ENCODE measurements around the gene CCRL2. TPM values are rescaled to one million over a fixed set of nuclear protein-coding genes. Genes with fewer than 3 reads are reported as not detected.
"Not testable (repeated sequence)": the region's sequence is repeated elsewhere in the genome, so short reads cannot be mapped to it uniquely, and the experiment has no call there.

Gene CCRL2
- total and polyA plus RNA-seq, 2 donors, result 10.1 to 19.1 TPM

DNA sequence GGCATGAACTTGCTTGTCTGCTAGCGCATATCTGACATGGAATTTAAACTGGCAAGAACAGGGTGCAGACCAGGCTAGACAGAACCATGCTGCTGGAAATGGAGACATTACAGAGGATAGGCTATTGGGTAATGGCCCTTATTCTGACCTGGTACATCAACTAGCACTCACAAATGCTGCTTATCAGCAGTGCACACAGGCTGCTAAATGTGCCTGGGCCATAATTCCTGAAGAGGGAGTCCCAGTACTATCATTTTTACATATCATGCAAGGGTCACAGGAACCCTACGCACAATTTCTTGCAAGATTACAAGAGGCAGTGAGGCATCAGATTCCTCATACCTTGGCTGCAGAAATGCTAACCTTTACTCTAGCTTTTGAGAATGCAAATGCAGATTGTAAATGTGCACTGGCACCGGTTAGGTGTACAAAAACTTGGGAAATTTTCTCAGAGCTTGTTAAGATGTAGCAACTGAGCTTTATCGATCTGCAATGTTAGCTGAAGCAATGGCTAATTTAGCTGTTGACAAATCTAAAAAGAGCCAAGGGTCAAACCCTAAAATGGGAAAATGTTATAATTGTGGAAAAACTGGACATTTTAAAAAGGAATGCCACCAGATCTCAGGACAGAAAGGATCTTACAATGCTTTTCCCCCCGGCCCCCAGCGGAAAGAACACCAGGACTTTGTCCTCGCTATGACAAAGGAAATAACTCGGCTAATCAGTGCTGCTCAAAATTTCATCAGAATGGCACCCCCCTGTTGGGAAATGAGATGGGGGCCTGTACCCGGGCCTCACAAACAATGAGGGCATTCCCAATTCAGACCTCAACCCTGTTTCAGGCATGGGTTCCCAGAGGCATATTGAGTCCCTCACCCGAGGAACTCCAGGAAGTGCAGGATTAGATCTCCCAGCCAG lies 21.1 kb downstream of the CCRL2 start:
- Histone ChIP-seq H3K27ac (ENCODE audit: low read depth in 1 of 2, low read length in 1 of 2) (no peak overlapping the region), H3K27me3 (ENCODE audit: control insufficient read depth in 2 of 2, insufficient read depth in 1 of 2, low read length in 1 of 2) (no peaks in the 10 kb centered on the region), H3K9me3 (ENCODE audit: control insufficient read depth in 2 of 2, insufficient read depth in 1 of 2, low read length in 1 of 2) (peaks cover 0 to 4% of the 10 kb centered on the region in 2 donors), H3K4me1 (ENCODE audit: control insufficient read depth in 2 of 2, insufficient read depth in 2 of 2, low read length in 2 of 2) (peaks cover 0 to 7% of the 10 kb centered on the region in 2 donors), H3K36me3 (ENCODE audit: control insufficient read depth in 2 of 2, insufficient read depth in 2 of 2, low read length in 1 of 2) (no peaks in the 10 kb centered on the region), H3K4me3 (ENCODE audit: low read length in 2 of 2) (no peak overlapping the region)
- WGBS, result 96% methylated on average over 10 of the region's 10 CpGs
- no peak for DNase-seq (ENCODE audit: low read depth in 6 of 9, low spot score in 9 of 9)

DNA sequence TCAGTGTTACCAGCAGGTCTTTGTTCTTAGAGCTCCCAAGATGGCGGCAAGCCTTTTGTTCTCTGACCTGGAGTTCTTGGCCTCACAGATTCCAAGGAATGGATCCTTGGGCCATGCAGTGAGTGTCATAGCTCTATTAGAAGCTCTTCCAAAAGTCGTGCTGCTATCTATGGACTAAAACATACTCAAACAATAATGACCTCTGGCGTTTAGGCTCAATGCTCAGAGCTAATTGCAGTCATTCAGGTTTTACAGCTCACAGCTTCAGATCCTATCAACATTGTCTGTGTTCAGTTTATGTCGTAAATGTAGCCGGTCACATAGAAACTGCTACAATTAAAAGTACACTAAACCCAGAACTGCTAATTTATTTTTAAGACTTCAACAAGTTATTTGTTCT lies 22.2 kb downstream of the CCRL2 start:
- no peak for DNase-seq (ENCODE audit: low read depth in 6 of 9, low spot score in 9 of 9)
- Histone ChIP-seq H3K4me3 (ENCODE audit: low read length in 2 of 2) (no peak overlapping the region), H3K4me1 (ENCODE audit: control insufficient read depth in 2 of 2, insufficient read depth in 2 of 2, low read length in 2 of 2) (peaks cover 0 to 7% of the 10 kb centered on the region in 2 donors), H3K9me3 (ENCODE audit: control insufficient read depth in 2 of 2, insufficient read depth in 1 of 2, low read length in 1 of 2) (peaks cover 0 to 6% of the 10 kb centered on the region in 2 donors), H3K27ac (ENCODE audit: low read depth in 1 of 2, low read length in 1 of 2) (no peak overlapping the region), H3K36me3 (ENCODE audit: control insufficient read depth in 2 of 2, insufficient read depth in 2 of 2, low read length in 1 of 2) (no peaks in the 10 kb centered on the region), H3K27me3 (ENCODE audit: control insufficient read depth in 2 of 2, insufficient read depth in 1 of 2, low read length in 1 of 2) (no peaks in the 10 kb centered on the region)
- WGBS, result 96% methylated on average over 5 of the region's 5 CpGs

DNA sequence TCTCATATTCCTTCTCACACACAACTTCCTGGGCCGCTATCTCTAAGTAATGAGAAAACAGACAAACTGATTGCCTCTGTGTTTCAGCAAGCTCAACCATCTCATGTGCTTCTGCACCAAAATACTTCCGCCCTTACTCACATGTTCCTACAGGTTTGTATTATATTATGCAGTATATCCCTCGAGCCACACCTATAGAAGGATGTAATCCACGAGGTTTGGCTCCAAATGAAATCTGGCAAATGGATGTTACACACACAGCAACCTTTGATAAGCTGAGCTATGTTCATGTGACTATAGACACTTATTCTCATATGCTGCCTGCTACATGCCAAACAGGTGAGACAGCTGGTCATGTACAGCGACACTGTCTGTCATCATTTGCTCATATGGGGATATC lies 22.6 kb downstream of the CCRL2 start:
- peaks cover 0 to 6% of the 10 kb centered on the region in 2 donors for H3K9me3 ChIP-seq (ENCODE audit: control insufficient read depth in 2 of 2, insufficient read depth in 1 of 2, low read length in 1 of 2)
- DNase-seq (ENCODE audit: low read depth in 6 of 9, low spot score in 9 of 9), result no peak
- no peak overlapping the region for H3K27ac ChIP-seq (ENCODE audit: low read depth in 1 of 2, low read length in 1 of 2)
- H3K4me1 ChIP-seq (ENCODE audit: control insufficient read depth in 2 of 2, insufficient read depth in 2 of 2, low read length in 2 of 2), result peaks cover 0 to 7% of the 10 kb centered on the region in 2 donors
- no peak overlapping the region for H3K4me3 ChIP-seq (ENCODE audit: low read length in 2 of 2)
- H3K27me3 ChIP-seq (ENCODE audit: control insufficient read depth in 2 of 2, insufficient read depth in 1 of 2, low read length in 1 of 2), result no peaks in the 10 kb centered on the region
- 98% methylated on average over 5 of the region's 5 CpGs for WGBS
- H3K36me3 ChIP-seq (ENCODE audit: control insufficient read depth in 2 of 2, insufficient read depth in 2 of 2, low read length in 1 of 2), result no peaks in the 10 kb centered on the region

DNA sequence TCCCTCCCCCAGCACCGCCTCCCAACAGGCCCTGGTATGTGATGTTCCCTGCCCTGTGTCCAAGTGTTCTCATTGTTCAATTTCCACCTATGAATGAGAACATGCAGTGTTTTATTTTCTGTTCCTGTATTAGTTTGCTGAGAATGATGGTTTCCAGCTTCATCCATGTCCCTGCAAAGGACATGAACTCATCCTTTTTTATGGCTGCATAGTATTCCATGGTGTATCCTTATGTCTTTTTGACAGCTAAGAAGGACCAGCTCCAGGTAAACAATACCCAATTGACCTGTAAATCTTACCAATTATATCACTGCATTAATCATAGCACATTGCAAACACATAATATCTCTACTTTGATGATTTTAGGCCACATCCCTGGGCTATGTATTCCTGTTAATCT lies 23.8 kb downstream of the CCRL2 start:
- not testable (repeated sequence) for H3K27ac ChIP-seq (ENCODE audit: low read depth in 1 of 2, low read length in 1 of 2); DNase-seq (ENCODE audit: low read depth in 6 of 9, low spot score in 9 of 9); H3K9me3 ChIP-seq (ENCODE audit: control insufficient read depth in 2 of 2, insufficient read depth in 1 of 2, low read length in 1 of 2); H3K4me3 ChIP-seq (ENCODE audit: low read length in 2 of 2); H3K36me3 ChIP-seq (ENCODE audit: control insufficient read depth in 2 of 2, insufficient read depth in 2 of 2, low read length in 1 of 2); H3K27me3 ChIP-seq (ENCODE audit: control insufficient read depth in 2 of 2, insufficient read depth in 1 of 2, low read length in 1 of 2)
- peaks cover 0 to 12% of the 10 kb centered on the region in 2 donors for H3K4me1 ChIP-seq (ENCODE audit: control insufficient read depth in 2 of 2, insufficient read depth in 2 of 2, low read length in 2 of 2)
- WGBS, result 96% methylated on average over 1 of the region's 1 CpG

DNA sequence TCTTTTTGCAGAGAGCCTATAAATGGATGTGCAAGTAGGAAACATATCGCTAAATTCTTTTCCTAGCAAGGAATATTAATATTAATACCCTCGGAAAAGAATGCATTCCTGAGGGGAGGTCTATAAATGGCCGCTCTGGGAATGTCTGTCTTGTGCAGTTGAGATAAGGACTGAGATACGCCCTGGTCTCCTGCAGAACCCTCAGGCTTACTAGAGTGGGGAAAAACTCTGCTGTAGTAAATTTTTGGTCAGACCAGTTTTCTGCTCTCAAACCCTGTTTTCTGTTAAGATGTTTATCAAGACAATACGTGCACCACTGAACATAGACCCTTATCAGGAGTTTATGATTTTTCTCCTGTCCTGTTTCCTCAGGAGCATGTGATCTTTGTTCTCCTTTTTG lies 24.8 kb downstream of the CCRL2 start:
- H3K36me3 ChIP-seq (ENCODE audit: control insufficient read depth in 2 of 2, insufficient read depth in 2 of 2, low read length in 1 of 2); H3K27me3 ChIP-seq (ENCODE audit: control insufficient read depth in 2 of 2, insufficient read depth in 1 of 2, low read length in 1 of 2); H3K9me3 ChIP-seq (ENCODE audit: control insufficient read depth in 2 of 2, insufficient read depth in 1 of 2, low read length in 1 of 2); H3K4me1 ChIP-seq (ENCODE audit: control insufficient read depth in 2 of 2, insufficient read depth in 2 of 2, low read length in 2 of 2); H3K27ac ChIP-seq (ENCODE audit: low read depth in 1 of 2, low read length in 1 of 2); H3K4me3 ChIP-seq (ENCODE audit: low read length in 2 of 2); DNase-seq (ENCODE audit: low read depth in 6 of 9, low spot score in 9 of 9): not testable (repeated sequence)
- WGBS, result 90% methylated on average over 5 of the region's 5 CpGs

DNA sequence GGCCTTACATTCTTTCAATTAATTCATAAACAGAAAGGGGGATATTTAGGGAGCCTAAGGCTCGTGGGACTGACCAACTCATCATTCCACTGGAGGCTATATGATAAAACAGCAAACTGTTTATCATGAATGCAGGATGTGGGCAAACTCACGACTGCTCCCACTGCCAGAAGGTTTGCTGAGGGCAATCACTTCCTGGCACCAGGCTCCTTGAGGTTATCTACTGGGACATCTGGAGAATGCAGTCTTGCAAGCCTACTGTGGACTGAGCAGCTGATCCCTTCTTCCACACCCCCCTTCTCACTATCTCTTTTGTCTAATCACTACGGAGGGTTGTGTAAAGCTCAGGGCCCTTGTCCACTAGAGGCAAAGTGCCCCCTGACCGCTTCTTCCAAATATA lies 26.1 kb downstream of the CCRL2 start:
- not testable (repeated sequence) for DNase-seq (ENCODE audit: low read depth in 6 of 9, low spot score in 9 of 9); H3K4me3 ChIP-seq (ENCODE audit: low read length in 2 of 2); H3K27me3 ChIP-seq (ENCODE audit: control insufficient read depth in 2 of 2, insufficient read depth in 1 of 2, low read length in 1 of 2); H3K27ac ChIP-seq (ENCODE audit: low read depth in 1 of 2, low read length in 1 of 2); H3K4me1 ChIP-seq (ENCODE audit: control insufficient read depth in 2 of 2, insufficient read depth in 2 of 2, low read length in 2 of 2); H3K36me3 ChIP-seq (ENCODE audit: control insufficient read depth in 2 of 2, insufficient read depth in 2 of 2, low read length in 1 of 2); H3K9me3 ChIP-seq (ENCODE audit: control insufficient read depth in 2 of 2, insufficient read depth in 1 of 2, low read length in 1 of 2)
- WGBS, result 27% methylated on average over 4 of the region's 4 CpGs

DNA sequence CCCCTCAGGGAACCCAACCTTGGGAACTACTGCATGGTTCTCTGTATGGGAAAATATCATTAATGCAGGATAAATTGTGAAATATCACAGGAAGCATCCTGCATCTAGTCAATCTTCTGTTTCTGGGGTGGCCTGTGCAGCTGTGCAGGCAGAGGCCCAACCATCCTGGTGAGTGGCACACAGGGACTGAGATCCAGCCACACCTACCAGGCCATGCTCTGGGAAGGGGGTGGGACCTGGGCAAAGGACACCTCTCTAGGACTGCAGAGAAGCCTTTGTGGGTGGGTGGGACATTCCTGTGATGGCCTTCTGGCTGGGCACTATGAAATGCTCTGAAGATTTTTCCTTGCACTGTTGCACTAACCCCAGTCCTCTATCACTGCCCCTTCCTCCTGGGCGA lies 26.8 kb downstream of the CCRL2 start:
- 89% methylated on average over 1 of the region's 1 CpG for WGBS
- Histone ChIP-seq H3K4me1 (ENCODE audit: control insufficient read depth in 2 of 2, insufficient read depth in 2 of 2, low read length in 2 of 2) (peaks cover 0 to 13% of the 10 kb centered on the region in 2 donors), H3K9me3 (ENCODE audit: control insufficient read depth in 2 of 2, insufficient read depth in 1 of 2, low read length in 1 of 2) (peaks cover 0 to 6% of the 10 kb centered on the region in 2 donors), H3K36me3 (ENCODE audit: control insufficient read depth in 2 of 2, insufficient read depth in 2 of 2, low read length in 1 of 2) (no peaks in the 10 kb centered on the region), H3K27ac (ENCODE audit: low read depth in 1 of 2, low read length in 1 of 2) (no peak overlapping the region), H3K4me3 (ENCODE audit: low read length in 2 of 2) (no peak overlapping the region), H3K27me3 (ENCODE audit: control insufficient read depth in 2 of 2, insufficient read depth in 1 of 2, low read length in 1 of 2) (no peaks in the 10 kb centered on the region)
- DNase-seq (ENCODE audit: low read depth in 6 of 9, low spot score in 9 of 9), result no peak

DNA sequence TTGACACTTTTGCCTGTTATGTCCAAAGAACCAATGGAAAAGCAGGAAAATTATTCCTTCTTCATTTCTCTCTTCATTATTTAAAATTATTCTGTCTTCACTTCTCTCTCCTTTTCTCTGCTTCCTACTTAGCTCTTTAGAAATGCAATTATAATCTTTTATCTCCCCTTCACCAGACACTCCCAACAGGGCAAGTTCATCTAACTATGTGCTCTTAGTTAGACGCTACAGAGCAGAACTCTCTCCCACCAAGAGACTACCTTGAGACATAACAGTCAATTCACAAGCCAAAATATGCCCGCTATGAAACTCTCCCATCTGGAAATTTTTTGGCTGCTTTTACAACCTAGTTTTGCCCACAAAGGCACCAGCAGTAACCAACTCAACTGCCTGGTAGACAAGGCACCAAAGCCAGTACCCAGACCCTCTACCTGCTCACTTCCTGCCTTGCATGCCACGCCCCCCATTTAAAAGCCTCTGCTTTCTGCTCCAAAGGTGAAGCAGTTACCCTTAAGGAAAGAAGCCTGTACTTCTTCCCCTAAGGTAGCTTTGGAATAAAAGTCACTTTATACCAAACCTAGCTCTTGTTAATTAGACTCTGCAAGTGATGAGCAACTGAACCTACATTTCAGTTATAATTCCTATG lies 28.1 kb downstream of the CCRL2 start:
- Histone ChIP-seq H3K4me1 (ENCODE audit: control insufficient read depth in 2 of 2, insufficient read depth in 2 of 2, low read length in 2 of 2) (peaks cover 0 to 19% of the 10 kb centered on the region in 2 donors), H3K36me3 (ENCODE audit: control insufficient read depth in 2 of 2, insufficient read depth in 2 of 2, low read length in 1 of 2) (no peaks in the 10 kb centered on the region), H3K4me3 (ENCODE audit: low read length in 2 of 2) (no peak overlapping the region), H3K27ac (ENCODE audit: low read depth in 1 of 2, low read length in 1 of 2) (peak overlapping the region in 1 of 2 donors; percentile 8), H3K9me3 (ENCODE audit: control insufficient read depth in 2 of 2, insufficient read depth in 1 of 2, low read length in 1 of 2) (peaks cover 0 to 6% of the 10 kb centered on the region in 2 donors), H3K27me3 (ENCODE audit: control insufficient read depth in 2 of 2, insufficient read depth in 1 of 2, low read length in 1 of 2) (no peaks in the 10 kb centered on the region)
- 95% methylated on average over 3 of the region's 3 CpGs for WGBS
- DNase-seq (ENCODE audit: low read depth in 6 of 9, low spot score in 9 of 9), result peak in 2 of 9 donors; percentile 24 to 53

DNA sequence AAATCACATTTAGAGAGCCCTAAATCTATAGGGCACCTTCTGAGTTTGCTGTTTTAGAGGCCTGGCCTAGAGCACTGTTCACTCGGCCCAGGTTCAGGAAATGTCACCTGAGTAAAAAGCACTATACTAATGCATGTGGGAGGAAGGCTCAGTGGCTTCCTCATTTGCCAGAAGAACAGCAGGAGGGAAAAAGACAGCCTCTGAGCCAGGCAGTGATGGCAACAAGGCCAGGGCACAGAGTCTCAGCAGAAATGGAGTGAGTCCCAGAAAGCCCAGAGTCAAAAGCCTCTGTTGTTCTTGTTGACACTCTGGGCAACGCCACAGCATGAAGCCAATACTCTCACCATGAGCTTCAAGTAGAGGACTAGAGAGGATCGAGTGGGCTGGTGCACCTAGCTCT lies 31.8 kb downstream of the CCRL2 start:
- H3K9me3 ChIP-seq (ENCODE audit: control insufficient read depth in 2 of 2, insufficient read depth in 1 of 2, low read length in 1 of 2), result peaks cover 0 to 4% of the 10 kb centered on the region in 2 donors
- H3K36me3 ChIP-seq (ENCODE audit: control insufficient read depth in 2 of 2, insufficient read depth in 2 of 2, low read length in 1 of 2), result no peaks in the 10 kb centered on the region
- WGBS, result 72% methylated on average over 3 of the region's 3 CpGs
- no peak overlapping the region for H3K4me3 ChIP-seq (ENCODE audit: low read length in 2 of 2)
- H3K27me3 ChIP-seq (ENCODE audit: control insufficient read depth in 2 of 2, insufficient read depth in 1 of 2, low read length in 1 of 2), result no peaks in the 10 kb centered on the region
- peak in 1 of 9 donors; percentile 48 for DNase-seq (ENCODE audit: low read depth in 6 of 9, low spot score in 9 of 9)
- H3K27ac ChIP-seq (ENCODE audit: low read depth in 1 of 2, low read length in 1 of 2), result no peak overlapping the region
- H3K4me1 ChIP-seq (ENCODE audit: control insufficient read depth in 2 of 2, insufficient read depth in 2 of 2, low read length in 2 of 2), result peaks cover 0 to 47% of the 10 kb centered on the region in 2 donors
